IPS DF 6.9 (cell line): Measurements from ENCODE around the gene ZNF81.
"Not testable (repeated sequence)": the region's sequence is repeated elsewhere in the genome, so short reads cannot be mapped to it uniquely, and the experiment has no call there.

Source experiments
- DNase-seq: peaks from one replicate; pipeline ENCODE4 v3.0.0-alpha.2; 2013; ENCODE audit warnings: low read depth, low spot score
- H3K27ac ChIP-seq: one replicate; pipeline ENCODE4 v1.5.1; 2013; ENCODE audit warnings: low read length, control low read depth
- H3K27me3 ChIP-seq: 2 replicates; pipeline ENCODE4 v1.6.1; 2013; ENCODE audit warnings: mild to moderate bottlenecking, low read length; ENCODE audit not compliant: control insufficient read depth, insufficient read depth
- H3K36me3 ChIP-seq: 2 replicates; pipeline ENCODE4 v1.6.1; 2013; ENCODE audit warnings: low read length; ENCODE audit not compliant: control insufficient read depth, insufficient read depth
- H3K4me1 ChIP-seq: 2 replicates; pipeline ENCODE4 v1.6.1; 2013; ENCODE audit warnings: low read length; ENCODE audit not compliant: control insufficient read depth, insufficient read depth
- H3K4me3 ChIP-seq: 2 replicates; pipeline ENCODE4 v1.5.1; 2013; ENCODE audit warnings: mild to moderate bottlenecking, low read length
- H3K9me3 ChIP-seq: 2 replicates; pipeline ENCODE4 v1.6.1; 2013; ENCODE audit warnings: low read length, inconsistent platforms; ENCODE audit not compliant: control insufficient read depth, insufficient read depth
- WGBS: extraction: QIAGEN DNeasy Blood & Tissue Kit; methylation state at CpG from one replicate; pipeline ENCODE4 v1.1.7; 2013; ENCODE audit warnings: mixed read lengths, missing lambda C conversion rate; ENCODE audit not compliant: insufficient read length, insufficient coverage; 5-methylcytosine and 5-hydroxymethylcytosine counted together

The ZNF81 gene

GRCh38 chrX:47918274-47918673, 81.6 kb downstream of the ZNF81 start:
- no peaks in the 10 kb centered on the region for H3K4me1 ChIP-seq
- WGBS = no CpG with 5 or more reads among the region's 1 CpG
- no peak overlapping the region for H3K27ac ChIP-seq
- H3K4me3 ChIP-seq = no peak overlapping the region
- no peaks in the 10 kb centered on the region for H3K36me3 ChIP-seq
- H3K9me3 ChIP-seq = no peaks in the 10 kb centered on the region; the same call in 1 of the 2 replicates
- DNase-seq = no peak
- H3K27me3 ChIP-seq = no peaks in the 10 kb centered on the region

GRCh38 chrX:47927212-47927611, 90.5 kb downstream of the ZNF81 start:
- WGBS = no CpG with 5 or more reads among the region's 2 CpGs
- Histone ChIP-seq H3K4me1 (no peaks in the 10 kb centered on the region), H3K4me3 (no peak overlapping the region), H3K9me3 (no peaks in the 10 kb centered on the region), H3K36me3 (no peaks in the 10 kb centered on the region), H3K27me3 (no peaks in the 10 kb centered on the region), H3K27ac (no peak overlapping the region)
- DNase-seq = no peak

GRCh38 chrX:47931970-47932369, 95.3 kb downstream of the ZNF81 start:
- no CpG with 5 or more reads among the region's 3 CpGs for WGBS
- H3K27me3 ChIP-seq, H3K36me3 ChIP-seq, H3K27ac ChIP-seq, H3K4me1 ChIP-seq, H3K4me3 ChIP-seq, DNase-seq, H3K9me3 ChIP-seq: not testable (repeated sequence)

- Histone ChIP-seq H3K27me3 (no peaks in the 10 kb centered on the region), H3K4me1 (no peaks in the 10 kb centered on the region), H3K4me3 (no peak overlapping the region), H3K27ac (no peak overlapping the region), H3K36me3 (no peaks in the 10 kb centered on the region), H3K9me3 (no peaks in the 10 kb centered on the region)
- no peak for DNase-seq
- no CpG with 5 or more reads among the region's 5 CpGs for WGBS
Observed at GRCh38 chrX:47933946-47934345, 97.2 kb downstream of the ZNF81 start.

GRCh38 chrX:47936224-47936939, 99.7 kb downstream of the ZNF81 start:
- Histone ChIP-seq H3K4me3 (no peak overlapping the region), H3K27me3 (no peaks in the 10 kb centered on the region), H3K27ac (no peak overlapping the region), H3K9me3 (no peaks in the 10 kb centered on the region), H3K4me1 (no peaks in the 10 kb centered on the region), H3K36me3 (no peaks in the 10 kb centered on the region)
- no peak for DNase-seq
- no CpG with 5 or more reads among the region's 15 CpGs for WGBS

GRCh38 chrX:47936940-47937317, 100.2 kb downstream of the ZNF81 start:
- H3K36me3 ChIP-seq = no peaks in the 10 kb centered on the region
- H3K4me1 ChIP-seq = no peaks in the 10 kb centered on the region
- no CpG with 5 or more reads among the region's 3 CpGs for WGBS
- H3K27ac ChIP-seq = no peak overlapping the region
- H3K9me3 ChIP-seq = no peaks in the 10 kb centered on the region
- H3K27me3 ChIP-seq = no peaks in the 10 kb centered on the region
- H3K4me3 ChIP-seq = no peak overlapping the region
- no peak for DNase-seq

- Histone ChIP-seq H3K27me3 (no peaks in the 10 kb centered on the region), H3K9me3 (no peaks in the 10 kb centered on the region), H3K4me3 (no peak overlapping the region), H3K27ac (no peak overlapping the region), H3K36me3 (no peaks in the 10 kb centered on the region), H3K4me1 (no peaks in the 10 kb centered on the region)
- DNase-seq = no peak
- no CpG with 5 or more reads among the region's 4 CpGs for WGBS
Observed at GRCh38 chrX:47940448-47940847, 103.7 kb downstream of the ZNF81 start.

GRCh38 chrX:47941423-47941822, 104.7 kb downstream of the ZNF81 start:
- DNase-seq = no peak
- Histone ChIP-seq H3K9me3 (no peaks in the 10 kb centered on the region), H3K36me3 (no peaks in the 10 kb centered on the region), H3K4me1 (no peaks in the 10 kb centered on the region), H3K4me3 (no peak overlapping the region), H3K27ac (no peak overlapping the region), H3K27me3 (no peaks in the 10 kb centered on the region)
- WGBS = no CpG with 5 or more reads among the region's 4 CpGs

GRCh38 chrX:47955295-47955694, 118.6 kb downstream of the ZNF81 start:
- H3K9me3 ChIP-seq = not testable (repeated sequence)

GRCh38 chrX:47956016-47956415, 119.3 kb downstream of the ZNF81 start:
- H3K4me3 ChIP-seq = no peak overlapping the region
- H3K9me3 ChIP-seq = no peaks in the 10 kb centered on the region
- H3K36me3 ChIP-seq = no peaks in the 10 kb centered on the region
- WGBS = no CpG with 5 or more reads among the region's 13 CpGs
- no peak for DNase-seq
- no peaks in the 10 kb centered on the region for H3K4me1 ChIP-seq
- no peaks in the 10 kb centered on the region for H3K27me3 ChIP-seq
- H3K27ac ChIP-seq = no peak overlapping the region

More at GRCh38 chrX:47955295-47955694, 118.6 kb downstream of the ZNF81 start:
- H3K4me1 ChIP-seq, H3K27ac ChIP-seq, DNase-seq, H3K36me3 ChIP-seq, H3K27me3 ChIP-seq, H3K4me3 ChIP-seq: not testable (repeated sequence)
- WGBS = no CpG with 5 or more reads among the region's 7 CpGs

- not testable (repeated sequence) for DNase-seq, H3K36me3 ChIP-seq, H3K9me3 ChIP-seq, H3K4me3 ChIP-seq, H3K4me1 ChIP-seq, H3K27me3 ChIP-seq, H3K27ac ChIP-seq
- no CpG with 5 or more reads among the region's 4 CpGs for WGBS
Observed at GRCh38 chrX:47958206-47958605, 121.5 kb downstream of the ZNF81 start.
